Type B pancreatic cell (in vitro differentiated cells): ENCODE measurements around the gene SEMA4D. TPM values are rescaled to one million over a fixed set of nuclear protein-coding genes. Genes with fewer than 3 reads are reported as not detected.
"Not testable (repeated sequence)": the region's sequence is repeated elsewhere in the genome, so short reads cannot be mapped to it uniquely, and the experiment has no call there.

ENCODE experiments used
- DNase-seq: peaks from one replicate; pipeline ENCODE4 v3.0.0; 2021; ENCODE audit warnings: mixed read lengths; ENCODE audit not compliant: unreplicated experiment; ENCODE audit errors: extremely low spot score
- H3K27ac Mint-ChIP-seq: 2 replicates; pipeline ENCODE4 v1.8.0; 2021; ENCODE audit warnings: mild to moderate bottlenecking, mixed read lengths
- H3K27me3 Mint-ChIP-seq: 2 replicates; pipeline ENCODE4 v1.8.0; 2021; ENCODE audit warnings: mixed read lengths
- H3K36me3 Mint-ChIP-seq: 2 replicates; pipeline ENCODE4 v1.8.0; 2021; ENCODE audit warnings: mixed read lengths
- H3K4me1 Mint-ChIP-seq: one replicate; pipeline ENCODE4 v1.8.0; 2021; ENCODE audit warnings: mixed read lengths; ENCODE audit not compliant: unreplicated experiment
- H3K4me3 Mint-ChIP-seq: 2 replicates; pipeline ENCODE4 v1.8.0; 2021; ENCODE audit warnings: mild to moderate bottlenecking, mixed read lengths
- H3K9me3 Mint-ChIP-seq: 2 replicates; pipeline ENCODE4 v1.8.0; 2021; ENCODE audit warnings: mixed read lengths
- total RNA-seq: library from RNA; stranded (reverse); gene quantifications from 2 replicates; pipeline ENCODE4 v1.2.1, GENCODE V29; 2021; ENCODE audit warnings: low replicate concordance
- TF ChIP-seq, protein P1 (sequence below): fragments of 200-600 bp; sonication (generic); conservative IDR thresholded peaks from 2 replicates; pipeline ENCODE4 v1.5.0; 2021; ENCODE audit warnings: antibody characterized with exemption, mild to moderate bottlenecking

The SEMA4D gene
- total RNA-seq, 1 donor from 2014 or later = 32.3 TPM

- no peak overlapping the region for H3K4me3 Mint-ChIP-seq
- H3K27ac Mint-ChIP-seq = peak overlapping the region; percentile 14
- no peaks in the 10 kb centered on the region for H3K27me3 Mint-ChIP-seq
- TF ChIP-seq, protein P1, sequence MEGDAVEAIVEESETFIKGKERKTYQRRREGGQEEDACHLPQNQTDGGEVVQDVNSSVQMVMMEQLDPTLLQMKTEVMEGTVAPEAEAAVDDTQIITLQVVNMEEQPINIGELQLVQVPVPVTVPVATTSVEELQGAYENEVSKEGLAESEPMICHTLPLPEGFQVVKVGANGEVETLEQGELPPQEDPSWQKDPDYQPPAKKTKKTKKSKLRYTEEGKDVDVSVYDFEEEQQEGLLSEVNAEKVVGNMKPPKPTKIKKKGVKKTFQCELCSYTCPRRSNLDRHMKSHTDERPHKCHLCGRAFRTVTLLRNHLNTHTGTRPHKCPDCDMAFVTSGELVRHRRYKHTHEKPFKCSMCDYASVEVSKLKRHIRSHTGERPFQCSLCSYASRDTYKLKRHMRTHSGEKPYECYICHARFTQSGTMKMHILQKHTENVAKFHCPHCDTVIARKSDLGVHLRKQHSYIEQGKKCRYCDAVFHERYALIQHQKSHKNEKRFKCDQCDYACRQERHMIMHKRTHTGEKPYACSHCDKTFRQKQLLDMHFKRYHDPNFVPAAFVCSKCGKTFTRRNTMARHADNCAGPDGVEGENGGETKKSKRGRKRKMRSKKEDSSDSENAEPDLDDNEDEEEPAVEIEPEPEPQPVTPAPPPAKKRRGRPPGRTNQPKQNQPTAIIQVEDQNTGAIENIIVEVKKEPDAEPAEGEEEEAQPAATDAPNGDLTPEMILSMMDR = no peak
- peaks cover 12% of the 10 kb centered on the region for H3K36me3 Mint-ChIP-seq
- H3K4me1 Mint-ChIP-seq = peaks cover 6% of the 10 kb centered on the region
- H3K9me3 Mint-ChIP-seq = no peaks in the 10 kb centered on the region
- DNase-seq = no peak
Measured at GRCh38 chr9:89375191-89375760, 122.6 kb downstream of the SEMA4D start.

DNA sequence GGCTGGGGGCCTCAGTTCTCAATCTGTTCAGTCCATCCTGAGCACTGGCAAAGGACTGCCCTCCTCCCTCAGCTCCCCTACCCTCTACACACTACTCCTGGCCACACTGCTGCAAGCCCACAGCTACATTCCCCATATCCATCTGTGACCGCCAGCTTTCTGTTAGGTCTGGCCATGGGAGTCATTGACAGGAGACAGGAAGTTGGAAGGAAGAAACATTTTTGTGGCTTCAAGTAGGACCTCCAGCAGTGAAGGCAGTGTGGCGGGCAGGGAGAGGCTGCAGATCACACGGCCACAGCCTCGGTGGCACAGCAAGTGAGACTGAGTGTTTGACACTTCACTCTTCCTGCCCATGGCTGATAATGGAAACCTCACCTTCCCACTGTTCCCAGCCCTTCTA is 123.7 kb downstream of the SEMA4D start:
- TF ChIP-seq, protein P1 = no peak
- DNase-seq = no peak
- no peaks in the 10 kb centered on the region for H3K27me3 Mint-ChIP-seq
- no peak overlapping the region for H3K4me3 Mint-ChIP-seq
- no peak overlapping the region for H3K27ac Mint-ChIP-seq
- peaks cover 12% of the 10 kb centered on the region for H3K36me3 Mint-ChIP-seq
- peaks cover 6% of the 10 kb centered on the region for H3K4me1 Mint-ChIP-seq
- no peaks in the 10 kb centered on the region for H3K9me3 Mint-ChIP-seq

DNA sequence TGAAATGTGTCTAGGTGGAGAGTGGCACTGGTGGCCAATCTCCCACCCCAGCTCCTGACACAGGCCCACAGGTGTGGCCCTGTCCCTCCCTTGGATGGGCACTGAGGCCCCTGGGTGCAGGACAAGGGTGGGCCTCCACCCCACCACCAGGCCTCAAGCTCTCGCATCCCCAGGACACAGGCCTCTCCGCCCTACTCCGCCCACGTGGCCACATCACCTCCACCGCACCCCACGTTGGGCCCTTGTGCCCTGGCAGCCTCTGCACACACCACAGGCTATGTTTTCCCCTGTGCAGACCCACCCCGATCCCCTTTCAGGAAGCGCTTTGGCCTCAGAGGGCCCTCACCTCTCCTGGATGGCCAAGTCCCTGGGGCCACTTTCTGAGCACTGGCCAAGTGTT is 124.9 kb downstream of the SEMA4D start:
- DNase-seq = no peak
- H3K36me3 Mint-ChIP-seq = peaks cover 8% of the 10 kb centered on the region
- H3K27ac Mint-ChIP-seq = no peak overlapping the region
- TF ChIP-seq, protein P1 = no peak
- H3K9me3 Mint-ChIP-seq = no peaks in the 10 kb centered on the region
- no peak overlapping the region for H3K4me3 Mint-ChIP-seq
- peaks cover 6% of the 10 kb centered on the region for H3K4me1 Mint-ChIP-seq
- H3K27me3 Mint-ChIP-seq = no peaks in the 10 kb centered on the region

DNA sequence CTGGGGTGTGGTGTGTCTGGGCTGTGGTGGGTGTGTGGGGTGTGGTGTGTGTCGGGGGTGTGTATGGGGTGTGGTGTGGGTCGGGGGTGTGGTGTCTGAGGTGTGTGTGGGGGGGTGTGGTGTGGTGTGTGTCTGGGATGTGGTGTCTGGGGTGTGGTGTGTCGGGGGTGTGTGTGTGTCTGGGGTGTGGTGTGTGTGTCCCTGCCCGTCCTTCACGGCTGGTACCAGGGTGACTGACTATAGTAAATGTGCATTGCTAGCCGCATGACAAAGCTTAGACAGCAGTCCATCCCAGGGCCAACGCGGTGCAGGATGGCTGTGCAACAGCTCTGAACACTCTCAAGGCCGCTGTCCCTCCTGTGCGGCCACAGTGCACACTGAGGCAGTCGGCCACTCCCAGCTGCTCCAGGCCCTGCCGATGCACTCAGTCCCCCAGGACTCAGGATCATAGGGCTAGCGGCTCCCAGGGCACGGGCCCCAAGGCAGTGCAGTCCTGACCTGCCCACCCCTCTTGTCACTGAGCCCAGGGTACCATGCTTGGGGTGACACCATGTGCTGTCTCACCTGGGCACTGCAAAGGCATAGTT is 125.6 kb downstream of the SEMA4D start:
- Mint-ChIP-seq H3K9me3 (no peaks in the 10 kb centered on the region), H3K36me3 (peaks cover 1% of the 10 kb centered on the region), H3K27me3 (no peaks in the 10 kb centered on the region), H3K4me3 (no peak overlapping the region), H3K27ac (no peak overlapping the region), H3K4me1 (peaks cover 6% of the 10 kb centered on the region)
- DNase-seq = no peak
- TF ChIP-seq, protein P1 = no peak

DNA sequence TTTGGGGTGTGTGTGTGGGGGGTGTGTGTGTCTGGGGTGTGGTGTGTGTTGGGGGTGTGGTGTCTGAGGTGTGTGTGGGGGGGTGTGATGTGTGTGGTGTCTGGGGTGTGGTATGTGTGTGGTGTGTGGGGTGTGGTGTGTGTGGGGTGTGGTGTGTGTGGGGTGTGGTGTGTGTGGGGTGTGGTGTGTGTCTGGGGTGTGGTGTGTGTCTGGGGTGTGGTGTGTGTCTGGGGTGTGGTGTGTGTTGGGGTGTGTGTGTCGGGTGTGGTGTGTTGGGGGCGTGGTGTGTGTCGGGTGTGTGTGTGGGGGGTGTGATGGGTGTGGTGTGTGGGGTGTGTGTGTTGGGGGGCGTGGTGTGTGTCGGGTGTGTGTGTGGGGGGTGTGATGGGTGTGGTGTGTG is 126.1 kb downstream of the SEMA4D start:
- not testable (repeated sequence) for H3K36me3 Mint-ChIP-seq, H3K27ac Mint-ChIP-seq, H3K27me3 Mint-ChIP-seq, H3K4me3 Mint-ChIP-seq, H3K9me3 Mint-ChIP-seq, DNase-seq, H3K4me1 Mint-ChIP-seq

GRCh38 chr9:89370593-89370992 is 127.3 kb downstream of the SEMA4D start:
- Mint-ChIP-seq H3K4me3 (no peak overlapping the region), H3K27ac (no peak overlapping the region)
- TF ChIP-seq, protein P1 = no peak

More at GRCh38 chr9:89370593-89370992, 127.3 kb downstream of the SEMA4D start:
- Mint-ChIP-seq H3K27me3 (no peaks in the 10 kb centered on the region), H3K36me3 (no peaks in the 10 kb centered on the region), H3K4me1 (peaks cover 3% of the 10 kb centered on the region), H3K9me3 (no peaks in the 10 kb centered on the region)
- no peak for DNase-seq
